WTC11 (cell line): Measurements from ENCODE around the gene COL27A1. TPM values are rescaled to one million over a fixed set of nuclear protein-coding genes. Genes with fewer than 3 reads are reported as not detected.

ENCODE experiments used
- ATAC-seq: fragments of 200-7000 bp; cut with Tn5 transposase; 2 replicates; pipeline ENCODE4 v1.10.0; 2021; ENCODE audit warnings: mild to moderate bottlenecking, moderate library complexity
- CTCF ChIA-PET: fragments of 300-600 bp; sonication (Branson Sonifier 250); formaldehyde crosslinking; loops from one replicate; lab custom pipeline; 2021; ENCODE audit warnings: antibody characterized with exemption; lab: Charles Lee
- POLR2A ChIA-PET: fragments of 350-600 bp; sonication (Branson Sonifier 250); formaldehyde crosslinking; loops from one replicate; lab custom pipeline; 2021; ENCODE audit warnings: antibody characterized with exemption; lab: Charles Lee
- DNase-seq: peaks from one replicate; pipeline ENCODE4 v3.0.0; 2021; ENCODE audit warnings: low spot score
- H3K27ac Mint-ChIP-seq: 2 replicates; pipeline ENCODE4 v1.8.0; 2021; ENCODE audit warnings: mixed read lengths
- H3K27me3 Mint-ChIP-seq: 2 replicates; pipeline ENCODE4 v1.8.0; 2021; ENCODE audit warnings: low read depth, mild to moderate bottlenecking, moderate library complexity, mixed read lengths
- H3K36me3 Mint-ChIP-seq: 2 replicates; pipeline ENCODE4 v1.8.0; 2021; ENCODE audit warnings: mixed read lengths
- H3K4me1 Mint-ChIP-seq: 2 replicates; pipeline ENCODE4 v1.8.0; 2022; ENCODE audit warnings: mixed read lengths
- H3K4me3 Mint-ChIP-seq: 2 replicates; pipeline ENCODE4 v1.8.0; 2021; ENCODE audit warnings: mild to moderate bottlenecking, moderate library complexity, mixed read lengths
- H3K9me3 Mint-ChIP-seq: 2 replicates; pipeline ENCODE4 v1.8.0; 2021; ENCODE audit warnings: mixed read lengths
- ATF1 ChIP-seq: sonication (generic); formaldehyde crosslinking; IDR thresholded peaks from 2 replicates; pipeline ENCODE4 v1.8.1; 2023; ENCODE audit warnings: mild to moderate bottlenecking, moderate library complexity, missing genetic modification reagents
- ELF4 ChIP-seq: sonication (generic); formaldehyde crosslinking; IDR thresholded peaks from 2 replicates; pipeline ENCODE4 v1.8.1; 2022; ENCODE audit warnings: low read depth, mild to moderate bottlenecking, moderate library complexity, missing genetic modification reagents
- GABPB1 ChIP-seq: sonication (generic); formaldehyde crosslinking; IDR thresholded peaks from 2 replicates; pipeline ENCODE4 v1.8.1; 2023; ENCODE audit warnings: mild to moderate bottlenecking, missing genetic modification reagents
- GRHL2 ChIP-seq: fragments of 250-450 bp; sonication (Bioruptor Pico); IDR thresholded peaks from 2 replicates; pipeline ENCODE4 v1.8.0; 2022; ENCODE audit warnings: mild to moderate bottlenecking, moderate library complexity; ENCODE audit not compliant: insufficient replicate concordance, severe bottlenecking
- IRF1 ChIP-seq: sonication (generic); formaldehyde crosslinking; IDR thresholded peaks from 2 replicates; pipeline ENCODE4 v1.8.0; 2023; ENCODE audit warnings: missing genetic modification reagents
- NFE2L1 ChIP-seq: sonication (generic); formaldehyde crosslinking; IDR thresholded peaks from 2 replicates; pipeline ENCODE4 v1.8.1; 2023; ENCODE audit warnings: missing genetic modification reagents
- SP1 ChIP-seq: sonication (generic); formaldehyde crosslinking; conservative IDR thresholded peaks from 2 replicates; pipeline ENCODE4 v1.8.1; 2022; ENCODE audit warnings: missing genetic modification reagents
- ZNF219 ChIP-seq: sonication (generic); formaldehyde crosslinking; IDR thresholded peaks from 2 replicates; pipeline ENCODE4 v1.8.0; 2023; ENCODE audit warnings: missing genetic modification reagents, mild to moderate bottlenecking, borderline replicate concordance
- total RNA-seq: library from RNA; stranded (reverse); gene quantifications from 3 replicates; pipeline ENCODE4 v1.2.3, GENCODE V29; 2021
- TF ChIP-seq, protein P1 (sequence below): sonication (generic); formaldehyde crosslinking; IDR thresholded peaks from 2 replicates; pipeline ENCODE4 v1.8.1; 2023; ENCODE audit warnings: mild to moderate bottlenecking, missing genetic modification reagents, borderline replicate concordance
- TF ChIP-seq, protein P2 (sequence below): sonication (generic); formaldehyde crosslinking; IDR thresholded peaks from 2 replicates; pipeline ENCODE4 v1.8.1; 2023; ENCODE audit warnings: mild to moderate bottlenecking, moderate library complexity, missing genetic modification reagents
- TF ChIP-seq, protein P3 (sequence below): fragments of 250-450 bp; sonication (Bioruptor Pico); IDR thresholded peaks from 2 replicates; pipeline ENCODE4 v2.1.2; 2022; ENCODE audit warnings: mild to moderate bottlenecking, moderate library complexity
- TF ChIP-seq, protein P4 (sequence below): sonication (generic); formaldehyde crosslinking; IDR thresholded peaks from 2 replicates; pipeline ENCODE4 v1.8.1; 2022; ENCODE audit warnings: mild to moderate bottlenecking, missing genetic modification reagents, moderate library complexity, borderline replicate concordance

The COL27A1 gene
- total RNA-seq, 1 experiment from 2014 or later = 47.5 TPM

DNA sequence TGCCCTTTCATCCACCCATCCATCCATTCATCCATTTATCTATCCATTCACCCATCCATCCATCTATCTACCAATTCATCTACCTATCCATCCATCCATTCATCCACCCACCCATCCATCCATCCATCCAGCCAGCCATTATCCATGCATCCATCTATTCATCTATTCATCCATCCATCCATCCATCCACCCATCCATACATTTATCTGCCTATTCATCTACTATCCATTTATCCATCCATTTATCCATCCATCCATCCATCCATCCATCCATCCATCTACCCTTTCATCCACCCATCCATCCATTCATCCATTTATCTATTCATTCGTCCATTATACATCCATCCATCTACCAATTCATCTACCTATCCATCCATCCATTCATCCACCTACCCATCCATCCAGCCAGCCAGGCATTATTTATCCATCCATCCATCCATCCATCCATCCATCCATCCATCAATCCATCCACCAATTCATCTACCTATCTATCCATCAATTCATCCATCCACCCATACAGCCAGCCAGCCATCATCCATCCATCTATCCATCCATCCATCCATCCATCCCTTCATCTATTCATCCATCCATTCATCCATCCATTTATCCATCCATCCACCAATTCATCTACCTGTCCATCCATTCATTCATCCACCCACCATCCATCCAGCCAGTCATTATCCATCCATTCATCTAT lies 10.2 kb downstream of the COL27A1 start:
- Mint-ChIP-seq H3K4me3 (no peak overlapping the region), H3K27ac (no peak overlapping the region), H3K9me3 (no peaks in the 10 kb centered on the region), H3K27me3 (no peaks in the 10 kb centered on the region), H3K36me3 (peaks cover 5% of the 10 kb centered on the region), H3K4me1 (peaks cover 18% of the 10 kb centered on the region)
- ChIA-PET CTCF (no interaction called here), POLR2A (no interaction called here)
- TF ChIP-seq SP1 (CRISPR knock-in tag) = no peak
- no peak for ATAC-seq
- no peak for DNase-seq

- TF ChIP-seq, protein P1, sequence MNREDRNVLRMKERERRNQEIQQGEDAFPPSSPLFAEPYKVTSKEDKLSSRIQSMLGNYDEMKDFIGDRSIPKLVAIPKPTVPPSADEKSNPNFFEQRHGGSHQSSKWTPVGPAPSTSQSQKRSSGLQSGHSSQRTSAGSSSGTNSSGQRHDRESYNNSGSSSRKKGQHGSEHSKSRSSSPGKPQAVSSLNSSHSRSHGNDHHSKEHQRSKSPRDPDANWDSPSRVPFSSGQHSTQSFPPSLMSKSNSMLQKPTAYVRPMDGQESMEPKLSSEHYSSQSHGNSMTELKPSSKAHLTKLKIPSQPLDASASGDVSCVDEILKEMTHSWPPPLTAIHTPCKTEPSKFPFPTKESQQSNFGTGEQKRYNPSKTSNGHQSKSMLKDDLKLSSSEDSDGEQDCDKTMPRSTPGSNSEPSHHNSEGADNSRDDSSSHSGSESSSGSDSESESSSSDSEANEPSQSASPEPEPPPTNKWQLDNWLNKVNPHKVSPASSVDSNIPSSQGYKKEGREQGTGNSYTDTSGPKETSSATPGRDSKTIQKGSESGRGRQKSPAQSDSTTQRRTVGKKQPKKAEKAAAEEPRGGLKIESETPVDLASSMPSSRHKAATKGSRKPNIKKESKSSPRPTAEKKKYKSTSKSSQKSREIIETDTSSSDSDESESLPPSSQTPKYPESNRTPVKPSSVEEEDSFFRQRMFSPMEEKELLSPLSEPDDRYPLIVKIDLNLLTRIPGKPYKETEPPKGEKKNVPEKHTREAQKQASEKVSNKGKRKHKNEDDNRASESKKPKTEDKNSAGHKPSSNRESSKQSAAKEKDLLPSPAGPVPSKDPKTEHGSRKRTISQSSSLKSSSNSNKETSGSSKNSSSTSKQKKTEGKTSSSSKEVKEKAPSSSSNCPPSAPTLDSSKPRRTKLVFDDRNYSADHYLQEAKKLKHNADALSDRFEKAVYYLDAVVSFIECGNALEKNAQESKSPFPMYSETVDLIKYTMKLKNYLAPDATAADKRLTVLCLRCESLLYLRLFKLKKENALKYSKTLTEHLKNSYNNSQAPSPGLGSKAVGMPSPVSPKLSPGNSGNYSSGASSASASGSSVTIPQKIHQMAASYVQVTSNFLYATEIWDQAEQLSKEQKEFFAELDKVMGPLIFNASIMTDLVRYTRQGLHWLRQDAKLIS = no peak
- TF ChIP-seq ATF1 (no peak), GRHL2 (CRISPR knock-in tag) (no peak), IRF1 (CRISPR knock-in tag) (no peak), ELF4 (CRISPR knock-in tag) (no peak), GABPB1 (CRISPR knock-in tag) (no peak), ZNF219 (CRISPR knock-in tag) (no peak), NFE2L1 (CRISPR knock-in tag) (no peak)
- TF ChIP-seq, protein P2, sequence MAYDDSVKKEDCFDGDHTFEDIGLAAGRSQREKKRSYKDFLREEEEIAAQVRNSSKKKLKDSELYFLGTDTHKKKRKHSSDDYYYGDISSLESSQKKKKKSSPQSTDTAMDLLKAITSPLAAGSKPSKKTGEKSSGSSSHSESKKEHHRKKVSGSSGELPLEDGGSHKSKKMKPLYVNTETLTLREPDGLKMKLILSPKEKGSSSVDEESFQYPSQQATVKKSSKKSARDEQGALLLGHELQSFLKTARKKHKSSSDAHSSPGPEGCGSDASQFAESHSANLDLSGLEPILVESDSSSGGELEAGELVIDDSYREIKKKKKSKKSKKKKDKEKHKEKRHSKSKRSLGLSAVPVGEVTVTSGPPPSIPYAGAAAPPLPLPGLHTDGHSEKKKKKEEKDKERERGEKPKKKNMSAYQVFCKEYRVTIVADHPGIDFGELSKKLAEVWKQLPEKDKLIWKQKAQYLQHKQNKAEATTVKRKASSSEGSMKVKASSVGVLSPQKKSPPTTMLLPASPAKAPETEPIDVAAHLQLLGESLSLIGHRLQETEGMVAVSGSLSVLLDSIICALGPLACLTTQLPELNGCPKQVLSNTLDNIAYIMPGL (CRISPR knock-in tag) = no peak
- TF ChIP-seq, protein P3, sequence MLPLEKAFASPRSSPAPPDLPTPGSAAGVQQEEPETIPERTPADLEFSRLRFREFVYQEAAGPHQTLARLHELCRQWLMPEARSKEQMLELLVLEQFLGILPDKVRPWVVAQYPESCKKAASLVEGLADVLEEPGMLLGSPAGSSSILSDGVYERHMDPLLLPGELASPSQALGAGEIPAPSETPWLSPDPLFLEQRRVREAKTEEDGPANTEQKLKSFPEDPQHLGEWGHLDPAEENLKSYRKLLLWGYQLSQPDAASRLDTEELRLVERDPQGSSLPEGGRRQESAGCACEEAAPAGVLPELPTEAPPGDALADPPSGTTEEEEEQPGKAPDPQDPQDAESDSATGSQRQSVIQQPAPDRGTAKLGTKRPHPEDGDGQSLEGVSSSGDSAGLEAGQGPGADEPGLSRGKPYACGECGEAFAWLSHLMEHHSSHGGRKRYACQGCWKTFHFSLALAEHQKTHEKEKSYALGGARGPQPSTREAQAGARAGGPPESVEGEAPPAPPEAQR (CRISPR knock-in tag) = no peak
- TF ChIP-seq, protein P4, sequence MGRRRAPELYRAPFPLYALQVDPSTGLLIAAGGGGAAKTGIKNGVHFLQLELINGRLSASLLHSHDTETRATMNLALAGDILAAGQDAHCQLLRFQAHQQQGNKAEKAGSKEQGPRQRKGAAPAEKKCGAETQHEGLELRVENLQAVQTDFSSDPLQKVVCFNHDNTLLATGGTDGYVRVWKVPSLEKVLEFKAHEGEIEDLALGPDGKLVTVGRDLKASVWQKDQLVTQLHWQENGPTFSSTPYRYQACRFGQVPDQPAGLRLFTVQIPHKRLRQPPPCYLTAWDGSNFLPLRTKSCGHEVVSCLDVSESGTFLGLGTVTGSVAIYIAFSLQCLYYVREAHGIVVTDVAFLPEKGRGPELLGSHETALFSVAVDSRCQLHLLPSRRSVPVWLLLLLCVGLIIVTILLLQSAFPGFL (CRISPR knock-in tag) = no peak
- Mint-ChIP-seq H3K4me1 (peaks cover 18% of the 10 kb centered on the region), H3K9me3 (no peaks in the 10 kb centered on the region), H3K27ac (no peak overlapping the region), H3K27me3 (no peaks in the 10 kb centered on the region), H3K36me3 (peaks cover 5% of the 10 kb centered on the region), H3K4me3 (no peak overlapping the region)
- CTCF ChIA-PET = interaction anchor here (0.9 kb wide), 1 partner anchor 58 kb away, joined by 3 read pairs; no protein-coding TSS in a partner anchor
- DNase-seq (no peak), ATAC-seq (no peak)
- POLR2A ChIA-PET = no interaction called here
Observed at GRCh38 chr9:114166103-114166470, 10.8 kb downstream of the COL27A1 start.
